Fibroblast of lung (primary cell): ENCODE results near the gene BZW2. TPM values are rescaled to one million over a fixed set of nuclear protein-coding genes. Genes with fewer than 3 reads are reported as not detected.

ENCODE experiments used
- DNase-seq, 2 donors: peaks; one replicate each; pipeline versions ENCODE4 v3.0.0 to v3.0.0-alpha.2; 2010; ENCODE audit warnings: low read depth in 2 of 2
- H2AFZ ChIP-seq: 2 replicates; pipeline ENCODE4 v1.5.1; 2012; ENCODE audit warnings: low read length, control low read depth, inconsistent platforms
- H3K27ac ChIP-seq: 2 replicates; pipeline ENCODE4 v1.5.1; 2011; ENCODE audit warnings: low read length, control low read depth; ENCODE audit not compliant: insufficient read depth
- H3K27me3 ChIP-seq: 2 replicates; pipeline ENCODE4 v1.5.1; 2011; ENCODE audit warnings: mild to moderate bottlenecking, low read length; ENCODE audit not compliant: control insufficient read depth, insufficient read depth
- H3K36me3 ChIP-seq: 2 replicates; pipeline ENCODE4 v1.5.1; 2011; ENCODE audit warnings: low read length; ENCODE audit not compliant: control insufficient read depth, insufficient read depth
- H3K4me1 ChIP-seq: 2 replicates; pipeline ENCODE4 v1.5.1; 2011; ENCODE audit warnings: low read length; ENCODE audit not compliant: control insufficient read depth, insufficient read depth; ENCODE audit errors: extremely low read depth
- H3K4me2 ChIP-seq: 2 replicates; pipeline ENCODE4 v1.5.1; 2011; ENCODE audit warnings: low read length, control low read depth; ENCODE audit not compliant: insufficient read depth; ENCODE audit errors: extremely low read depth
- H3K4me3 ChIP-seq, 4 experiments: fragments of 200-600 bp in 1 of 4; sonication (generic) in 1 of 4; replicated peaks in 1 of 4; 2 replicates each; pipeline ENCODE4 v1.5.1; 2011 to 2016; ENCODE audit warnings: low read length in 4 of 4, low read depth in 3 of 4, mild to moderate bottlenecking in 3 of 4, control low read depth in 2 of 4, inconsistent platforms in 1 of 4, mixed read lengths in 1 of 4; ENCODE audit not compliant: insufficient read depth in 1 of 4; ENCODE audit errors: control extremely low read depth in 1 of 4
- H3K79me2 ChIP-seq: 2 replicates; pipeline ENCODE4 v1.5.1; 2012; ENCODE audit warnings: mild to moderate bottlenecking, low read length, inconsistent platforms; ENCODE audit not compliant: control insufficient read depth, insufficient read depth
- H3K9ac ChIP-seq: 2 replicates; pipeline ENCODE4 v1.5.1; 2011; ENCODE audit warnings: mild to moderate bottlenecking, low read length, control low read depth; ENCODE audit not compliant: insufficient read depth
- H3K9me3 ChIP-seq: 2 replicates; pipeline ENCODE4 v1.5.1; 2012; ENCODE audit warnings: low read depth, low read length; ENCODE audit not compliant: control insufficient read depth, insufficient read depth
- H4K20me1 ChIP-seq: 2 replicates; pipeline ENCODE4 v1.5.1; 2011; ENCODE audit warnings: low read length; ENCODE audit not compliant: control insufficient read depth, insufficient read depth; ENCODE audit errors: extremely low read depth
- EZH2 ChIP-seq: IDR thresholded peaks from 2 replicates; pipeline ENCODE4 v1.5.1; 2012; ENCODE audit warnings: low read length, control low read depth, mild to moderate bottlenecking; ENCODE audit errors: missing control alignments
- polyA plus RNA-seq, 2 donors: library from polyadenylated mRNA; depleted of rRNA in 1 of 2; stranded (reverse) in 1 of 2; unstranded in 1 of 2; fragments of >200 nt; gene quantifications; 2 replicates each; pipeline ENCODE4 v1.2.1, GENCODE V29; 2011 to 2012; ENCODE audit warnings: missing spikeins in 1 of 2
- total RNA-seq: library from RNA; depleted of rRNA; stranded (reverse); fragments of >200 nt; gene quantifications from 2 replicates; pipeline ENCODE4 v1.2.1, GENCODE V29; 2014
- TF ChIP-seq, protein P1 (sequence below), 2 donors: IDR thresholded peaks in 1 of 2; conservative IDR thresholded peaks in 1 of 2; 1 replicate in 1 of 2; 2 replicates in 1 of 2; pipeline ENCODE4 v1.5.1; 2011 to 2012; ENCODE audit warnings: low read length in 2 of 2, control low read depth in 1 of 2, inconsistent platforms in 1 of 2, low read depth in 1 of 2, mild to moderate bottlenecking in 1 of 2

Gene BZW2
- total and polyA plus RNA-seq, 2 donors (not counting 1 experiment from before 2014, with no cell fraction given): 43.3 to 88.8 TPM

DNA sequence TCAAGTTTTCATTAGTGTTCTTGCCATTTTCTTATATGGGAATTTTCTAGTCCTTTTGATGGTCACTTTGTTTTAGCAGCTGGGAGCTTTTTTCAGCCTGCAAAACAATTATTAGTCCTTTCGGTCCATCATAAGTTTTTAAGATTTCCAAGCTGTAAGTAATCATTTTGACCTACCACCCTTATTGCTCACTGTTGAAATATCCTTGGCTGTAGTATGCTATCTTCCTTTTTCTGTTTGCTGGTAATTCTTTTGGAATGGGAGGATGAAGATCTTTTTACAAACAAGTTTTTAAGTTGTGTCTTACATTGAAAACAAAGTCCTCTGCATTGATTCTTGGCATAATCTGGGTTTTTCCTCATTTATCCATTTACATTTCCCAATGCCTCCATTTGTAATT, 24.0 kb downstream of the BZW2 start:
- TF ChIP-seq, protein P1, sequence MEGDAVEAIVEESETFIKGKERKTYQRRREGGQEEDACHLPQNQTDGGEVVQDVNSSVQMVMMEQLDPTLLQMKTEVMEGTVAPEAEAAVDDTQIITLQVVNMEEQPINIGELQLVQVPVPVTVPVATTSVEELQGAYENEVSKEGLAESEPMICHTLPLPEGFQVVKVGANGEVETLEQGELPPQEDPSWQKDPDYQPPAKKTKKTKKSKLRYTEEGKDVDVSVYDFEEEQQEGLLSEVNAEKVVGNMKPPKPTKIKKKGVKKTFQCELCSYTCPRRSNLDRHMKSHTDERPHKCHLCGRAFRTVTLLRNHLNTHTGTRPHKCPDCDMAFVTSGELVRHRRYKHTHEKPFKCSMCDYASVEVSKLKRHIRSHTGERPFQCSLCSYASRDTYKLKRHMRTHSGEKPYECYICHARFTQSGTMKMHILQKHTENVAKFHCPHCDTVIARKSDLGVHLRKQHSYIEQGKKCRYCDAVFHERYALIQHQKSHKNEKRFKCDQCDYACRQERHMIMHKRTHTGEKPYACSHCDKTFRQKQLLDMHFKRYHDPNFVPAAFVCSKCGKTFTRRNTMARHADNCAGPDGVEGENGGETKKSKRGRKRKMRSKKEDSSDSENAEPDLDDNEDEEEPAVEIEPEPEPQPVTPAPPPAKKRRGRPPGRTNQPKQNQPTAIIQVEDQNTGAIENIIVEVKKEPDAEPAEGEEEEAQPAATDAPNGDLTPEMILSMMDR (conservative IDR thresholded peaks at IDR 0.05 in 1 of 2, IDR thresholded peaks at IDR 0.05 in 1 of 2; ENCODE audit: low read depth in 1 of 2, low read length in 2 of 2): no peak
- TF ChIP-seq EZH2: no peak
- Histone ChIP-seq H3K79me2 (peaks cover 10% of the 10 kb centered on the region), H2AFZ (no peak overlapping the region), H3K27ac (peak overlapping the region; percentile 49), H3K36me3 (peaks cover 2% of the 10 kb centered on the region), H3K4me1 (peaks cover 17% of the 10 kb centered on the region), H3K27me3 (no peaks in the 10 kb centered on the region), H3K4me3 (no peak overlapping the region), H3K9me3 (no peaks in the 10 kb centered on the region), H4K20me1 (no peaks in the 10 kb centered on the region), H3K9ac (no peak overlapping the region), H3K4me2 (peak overlapping the region; percentile 54)
- DNase-seq: peak; percentile 71 to 79

DNA sequence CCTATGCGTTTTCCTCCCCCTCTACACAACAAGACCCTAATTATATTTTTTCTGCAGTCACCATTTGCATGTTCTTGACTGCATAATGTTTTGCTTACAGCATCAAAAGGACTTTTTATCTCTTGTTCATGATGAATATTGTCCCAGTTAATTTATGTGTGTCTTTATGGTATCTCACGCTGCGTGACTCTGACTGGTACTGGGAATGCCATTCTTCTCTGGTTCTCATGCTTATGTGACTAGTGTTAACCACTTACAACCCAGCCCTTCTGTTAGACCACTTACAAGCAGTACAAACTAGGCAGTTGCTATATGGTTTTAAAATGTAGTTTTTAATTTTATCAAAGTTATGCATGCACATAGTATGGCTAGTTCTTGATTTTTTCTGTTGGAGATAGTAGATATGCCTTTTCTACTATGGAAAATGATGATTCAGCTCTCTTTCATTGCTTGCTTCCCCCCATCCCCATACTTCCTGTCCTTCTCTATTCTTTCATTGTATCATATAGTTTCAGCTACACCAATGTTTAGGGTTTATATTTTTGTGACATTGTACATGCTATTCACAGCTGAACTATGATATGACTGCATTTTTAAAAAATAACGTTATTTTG, 24.9 kb downstream of the BZW2 start:
- Histone ChIP-seq H3K79me2 (peaks cover 10% of the 10 kb centered on the region), H3K27me3 (no peaks in the 10 kb centered on the region), H4K20me1 (no peaks in the 10 kb centered on the region), H3K9ac (no peak overlapping the region), H3K4me2 (no peak overlapping the region), H3K27ac (peak overlapping the region; percentile 49), H3K4me1 (peaks cover 17% of the 10 kb centered on the region), H3K9me3 (no peaks in the 10 kb centered on the region), H3K36me3 (peaks cover 2% of the 10 kb centered on the region), H2AFZ (no peak overlapping the region), H3K4me3 (no peak overlapping the region)
- no peak for DNase-seq
- TF ChIP-seq EZH2: no peak
- TF ChIP-seq, protein P1 (conservative IDR thresholded peaks at IDR 0.05 in 1 of 2, IDR thresholded peaks at IDR 0.05 in 1 of 2; ENCODE audit: low read depth in 1 of 2, low read length in 2 of 2): no peak

DNA sequence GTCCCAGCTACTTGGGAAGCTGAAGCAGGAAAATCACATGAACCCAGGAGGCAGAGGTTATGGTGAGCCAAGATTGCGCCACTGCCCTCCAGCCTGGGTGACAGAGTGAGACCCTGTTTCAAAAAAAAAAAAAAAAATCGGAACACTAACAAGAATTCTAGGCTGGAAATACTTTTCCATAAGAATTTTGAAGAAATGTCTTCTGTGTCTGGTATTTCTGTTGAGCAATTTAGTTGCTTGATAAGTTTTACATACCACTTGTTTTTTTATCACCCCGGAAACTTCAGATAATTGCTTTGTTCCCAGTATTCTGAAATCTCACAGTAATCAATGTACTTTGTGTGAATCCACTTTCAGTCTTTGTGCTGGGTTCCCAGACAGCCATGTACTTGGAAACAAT, 25.8 kb downstream of the BZW2 start:
- Histone ChIP-seq H3K9me3 (no peaks in the 10 kb centered on the region), H3K27ac (no peak overlapping the region), H3K36me3 (no peaks in the 10 kb centered on the region), H3K4me2 (no peak overlapping the region), H3K79me2 (peaks cover 10% of the 10 kb centered on the region), H2AFZ (no peak overlapping the region), H3K27me3 (no peaks in the 10 kb centered on the region), H4K20me1 (no peaks in the 10 kb centered on the region), H3K9ac (no peak overlapping the region), H3K4me3 (no peak overlapping the region), H3K4me1 (peaks cover 17% of the 10 kb centered on the region)
- no peak for DNase-seq
- TF ChIP-seq EZH2: no peak
- TF ChIP-seq, protein P1 (conservative IDR thresholded peaks at IDR 0.05 in 1 of 2, IDR thresholded peaks at IDR 0.05 in 1 of 2; ENCODE audit: low read depth in 1 of 2, low read length in 2 of 2): no peak
